ENCODE data around the gene NAP1L1.

DNA sequence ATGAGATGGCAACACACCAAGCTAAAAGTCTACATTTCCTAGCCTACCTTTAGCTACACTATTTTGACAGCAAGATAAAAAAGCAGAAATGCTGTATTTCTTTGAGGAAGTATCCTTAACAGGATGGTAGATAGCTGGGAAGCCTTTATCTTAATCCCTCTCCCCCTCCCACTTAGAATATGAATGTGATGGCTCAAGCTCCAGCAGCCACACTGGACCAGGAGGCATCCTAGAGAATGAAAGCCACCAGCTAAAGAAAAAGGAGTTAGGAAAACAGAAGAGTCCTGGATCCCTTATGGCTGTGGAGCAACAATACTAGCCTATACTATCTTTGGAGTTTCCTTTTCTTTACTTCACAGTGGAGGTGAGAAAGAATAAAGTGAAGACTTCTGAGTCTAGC is 15.1 kb downstream of the NAP1L1 start:
- TF ChIP-seq POLR2AphosphoS5 (IDR thresholded peaks at IDR 0.05; ENCODE audit: borderline replicate concordance, low read depth, low read length) (no peak), EZH2 (IDR thresholded peaks at IDR 0.05) (no peak)
